NT2/D1 (cell line): Measurements from ENCODE around the gene FBLN5.

Experiments
- SUZ12 ChIP-seq: IDR thresholded peaks from 2 replicates; pipeline ENCODE4 v1.6.1; 2011; ENCODE audit not compliant: insufficient read length, insufficient read depth; ENCODE audit errors: extremely low read depth
- YY1 ChIP-seq: IDR thresholded peaks from 2 replicates; pipeline ENCODE4 v1.6.1; 2011; ENCODE audit not compliant: insufficient read length, insufficient read depth
- ZNF274 ChIP-seq: IDR thresholded peaks from 2 replicates; pipeline ENCODE4 v1.6.1; 2011; ENCODE audit warnings: mild to moderate bottlenecking, low read depth, low read length

DNA sequence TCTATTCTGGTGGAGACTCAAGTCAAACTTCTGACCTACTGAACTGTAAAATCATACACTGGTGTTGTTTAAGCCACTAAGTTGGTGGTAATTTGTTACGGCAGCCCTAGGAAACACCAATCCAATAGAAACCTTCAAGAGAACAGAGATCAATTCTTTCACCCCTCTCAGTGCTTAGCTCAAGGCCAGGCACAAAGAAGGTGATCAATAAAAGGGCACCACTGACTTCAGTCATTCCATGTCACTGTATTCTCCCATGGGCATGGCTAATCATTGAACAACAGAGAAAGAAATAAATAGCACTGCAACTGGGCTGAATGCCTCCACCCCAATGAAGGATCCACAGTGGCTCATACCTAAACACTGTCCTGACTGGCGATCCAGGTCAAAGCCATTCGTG, 7.3 kb downstream of the FBLN5 start:
- TF ChIP-seq SUZ12, result no peak
- TF ChIP-seq YY1, result no peak
- TF ChIP-seq ZNF274, result no peak
